ENCODE results near the gene MOB3A.

MOB3A gene

GRCh38 chr19:2122982-2123381 is 26.9 kb upstream of the MOB3A start:
- TF ChIP-seq CTCF (conservative IDR thresholded peaks at IDR 0.05; ENCODE audit: low read depth, low read length), result no peak
- no peak for DNase-seq (ENCODE audit: low read depth)
- no peak overlapping the region for H3K4me3 ChIP-seq (ENCODE audit: low read depth, low read length)

GRCh38 chr19:2122251-2122650 is 26.1 kb upstream of the MOB3A start:
- H3K4me3 ChIP-seq (ENCODE audit: low read depth, low read length), result no peak overlapping the region
- no peak for DNase-seq (ENCODE audit: low read depth)
- no peak for TF ChIP-seq CTCF (conservative IDR thresholded peaks at IDR 0.05; ENCODE audit: low read depth, low read length)

GRCh38 chr19:2121416-2122051 is 25.4 kb upstream of the MOB3A start:
- H3K4me3 ChIP-seq (ENCODE audit: low read depth, low read length), result no peak overlapping the region
- TF ChIP-seq CTCF (conservative IDR thresholded peaks at IDR 0.05; ENCODE audit: low read depth, low read length), result no peak
- no peak for DNase-seq (ENCODE audit: low read depth)

GRCh38 chr19:2120821-2121220 is 24.7 kb upstream of the MOB3A start:
- no peak for TF ChIP-seq CTCF (conservative IDR thresholded peaks at IDR 0.05; ENCODE audit: low read depth, low read length)
- no peak overlapping the region for H3K4me3 ChIP-seq (ENCODE audit: low read depth, low read length)
- DNase-seq (ENCODE audit: low read depth), result no peak

- DNase-seq (ENCODE audit: low read depth), result no peak
- no peak overlapping the region for H3K4me3 ChIP-seq (ENCODE audit: low read depth, low read length)
- TF ChIP-seq CTCF (conservative IDR thresholded peaks at IDR 0.05; ENCODE audit: low read depth, low read length), result no peak
Measured at GRCh38 chr19:2119921-2120785, 24.0 kb upstream of the MOB3A start.

- no peak for DNase-seq (ENCODE audit: low read depth)
- TF ChIP-seq CTCF (conservative IDR thresholded peaks at IDR 0.05; ENCODE audit: low read depth, low read length), result no peak
- H3K4me3 ChIP-seq (ENCODE audit: low read depth, low read length), result no peak overlapping the region
Measured at GRCh38 chr19:2118438-2118837, 22.3 kb upstream of the MOB3A start.
